B cell (primary cell): ENCODE measurements around the gene PLEKHH1. TPM values are rescaled to one million over a fixed set of nuclear protein-coding genes. Genes with fewer than 3 reads are reported as not detected.

Experiments used
- ATAC-seq: fragments of 200-7000 bp; cut with Tn5 transposase; one replicate; pipeline ENCODE4 v1.10.0; 2021; ENCODE audit warnings: low read depth, mild to moderate bottlenecking, moderate number of reproducible peaks, moderate library complexity
- CTCF ChIA-PET: fragments of 350-600 bp; sonication (Branson Sonifier 250); formaldehyde crosslinking; loops from one replicate; lab custom pipeline; 2021; ENCODE audit warnings: antibody characterized with exemption, inconsistent platforms; lab: Charles Lee
- POLR2A ChIA-PET: fragments of 350-600 bp; sonication (Branson Sonifier 250); formaldehyde crosslinking; loops from one replicate; lab custom pipeline; 2021; ENCODE audit warnings: antibody characterized with exemption; lab: Charles Lee
- DNase-seq: peaks from one replicate; pipeline ENCODE4 v3.0.0; 2013
- H2AFZ ChIP-seq: 2 replicates; pipeline ENCODE4 v1.6.1; 2012; ENCODE audit warnings: mild to moderate bottlenecking, low read depth, low read length; ENCODE audit not compliant: insufficient read depth, poor library complexity, severe bottlenecking
- H3K27ac ChIP-seq, 2 donors: 1 replicate in 1 of 2; 2 replicates in 1 of 2; pipeline ENCODE4 v1.5.1; 2012 to 2013; ENCODE audit warnings: low read length in 2 of 2, mild to moderate bottlenecking in 2 of 2, moderate library complexity in 1 of 2
- H3K27me3 ChIP-seq, 4 experiments: fragments of 200-600 bp in 1 of 4; sonication (generic) in 1 of 4; replicated peaks in 1 of 4; 1 replicate in 2 of 4; 2 replicates in 2 of 4; pipeline versions ENCODE4 v1.6.1 to v1.7.0; 2013 to 2016; ENCODE audit warnings: low read length in 3 of 4, mild to moderate bottlenecking in 2 of 4, mixed read lengths in 1 of 4, moderate library complexity in 1 of 4; ENCODE audit not compliant: insufficient read depth in 4 of 4, control insufficient read depth in 3 of 4; ENCODE audit errors: control extremely low read depth in 1 of 4
- H3K36me3 ChIP-seq, 2 experiments: replicated peaks in 1 of 2; 1 replicate in 1 of 2; 2 replicates in 1 of 2; pipeline versions ENCODE4 v1.6.1 to v1.7.1; 2013; ENCODE audit warnings: low read length in 1 of 2; ENCODE audit not compliant: insufficient read depth in 2 of 2, control insufficient read depth in 1 of 2; ENCODE audit errors: control extremely low read depth in 1 of 2, extremely low read depth in 1 of 2
- H3K4me1 ChIP-seq, 2 donors: fragments of 200-600 bp in 1 of 2; sonication (generic) in 1 of 2; 1 replicate in 1 of 2; 2 replicates in 1 of 2; pipeline versions ENCODE4 v1.5.1 to v1.6.1; 2013 to 2017; ENCODE audit warnings: low read length in 2 of 2; ENCODE audit not compliant: control insufficient read depth in 2 of 2, insufficient read depth in 2 of 2
- H3K4me2 ChIP-seq: replicated peaks from 2 replicates; pipeline ENCODE3; 2012; ENCODE audit warnings: mild to moderate bottlenecking, low read depth, low read length; ENCODE audit not compliant: poor library complexity, severe bottlenecking
- H3K4me3 ChIP-seq, 5 experiments: fragments of 200-600 bp in 1 of 5; sonication (generic) in 1 of 5; 1 replicate in 3 of 5; 2 replicates in 2 of 5; pipeline versions ENCODE4 v1.5.1 to v1.7.0; 2011 to 2016; ENCODE audit warnings: low read length in 4 of 5, mild to moderate bottlenecking in 4 of 5, low read depth in 2 of 5, control low read depth in 1 of 5, moderate library complexity in 1 of 5; ENCODE audit not compliant: insufficient read depth in 1 of 5; ENCODE audit errors: control extremely low read depth in 1 of 5, extremely low read depth in 1 of 5
- H3K79me2 ChIP-seq: fragments of 200-600 bp; sonication (generic); one replicate; pipeline ENCODE4 v1.6.0; 2016; ENCODE audit warnings: low read length; ENCODE audit not compliant: control insufficient read depth, insufficient read depth
- H3K9ac ChIP-seq: fragments of 200-600 bp; sonication (generic); 2 replicates; pipeline ENCODE4 v1.6.1; 2017; ENCODE audit warnings: mild to moderate bottlenecking, low read length, moderate library complexity
- H3K9me3 ChIP-seq, 3 donors: one replicate each; pipeline versions ENCODE4 v1.6.1 to v1.7.1; 2013; ENCODE audit warnings: low read length in 2 of 3; ENCODE audit not compliant: control insufficient read depth in 2 of 3, insufficient read depth in 1 of 3; ENCODE audit errors: control extremely low read depth in 1 of 3
- H4K20me1 ChIP-seq: 2 replicates; pipeline ENCODE4 v1.6.0; 2012; ENCODE audit warnings: mild to moderate bottlenecking, low read length; ENCODE audit not compliant: insufficient read depth, control insufficient read depth, poor library complexity, severe bottlenecking
- H3K27ac Mint-ChIP-seq: one replicate; pipeline ENCODE4 v1.8.0; 2021; ENCODE audit warnings: mixed read lengths
- H3K27me3 Mint-ChIP-seq: one replicate; pipeline ENCODE4 v1.8.0; 2021; ENCODE audit warnings: mixed read lengths
- H3K4me1 Mint-ChIP-seq: one replicate; pipeline ENCODE4 v1.8.0; 2021; ENCODE audit warnings: mixed read lengths
- H3K4me3 Mint-ChIP-seq: one replicate; pipeline ENCODE4 v1.8.0; 2021; ENCODE audit warnings: mixed read lengths
- H3K9me3 Mint-ChIP-seq: one replicate; pipeline ENCODE4 v1.8.0; 2022; ENCODE audit warnings: mixed read lengths; ENCODE audit not compliant: insufficient read depth
- EZH2 ChIP-seq: IDR thresholded peaks from 2 replicates; pipeline ENCODE4 v1.6.1; 2012; ENCODE audit warnings: borderline replicate concordance, low read depth, mild to moderate bottlenecking, moderate library complexity, low read length; ENCODE audit not compliant: insufficient read depth, poor library complexity, severe bottlenecking
- WGBS: methylation state at CpG from one replicate; pipeline ENCODE4 v1.1.5; 2013; ENCODE audit warnings: missing lambda C conversion rate; ENCODE audit not compliant: insufficient coverage; 5-methylcytosine and 5-hydroxymethylcytosine counted together
- intact Hi-C: fragments of 100-400 bp; cut with micrococcal nuclease; formaldehyde crosslinking; loops from one replicate; pipeline ENCODE4 v1.10.0; 2022
- polyA plus RNA-seq: library from polyadenylated mRNA; depleted of rRNA; stranded (reverse); fragments of >200 nt; gene quantifications from 2 replicates; pipeline ENCODE4 v1.2.3, GENCODE V29; 2012
- total RNA-seq, 2 donors: library from RNA; stranded (reverse); fragments of 120-200 nt in 1 of 2; gene quantifications; 1 replicate in 1 of 2; 2 replicates in 1 of 2; pipeline versions ENCODE4 v1.2.3 to v1.2.4, GENCODE V29; 2013 to 2022
- TF ChIP-seq, protein P1 (sequence below): fragments of 200-600 bp; IDR thresholded peaks from one replicate; pipeline ENCODE4 v1.8.0; 2022; ENCODE audit warnings: antibody characterized with exemption, mild to moderate bottlenecking

PLEKHH1 gene
- total and polyA plus RNA-seq, 2 donors (not counting 1 experiment from before 2014, with no cell fraction given), result 0.17 to 0.37 TPM

DNA sequence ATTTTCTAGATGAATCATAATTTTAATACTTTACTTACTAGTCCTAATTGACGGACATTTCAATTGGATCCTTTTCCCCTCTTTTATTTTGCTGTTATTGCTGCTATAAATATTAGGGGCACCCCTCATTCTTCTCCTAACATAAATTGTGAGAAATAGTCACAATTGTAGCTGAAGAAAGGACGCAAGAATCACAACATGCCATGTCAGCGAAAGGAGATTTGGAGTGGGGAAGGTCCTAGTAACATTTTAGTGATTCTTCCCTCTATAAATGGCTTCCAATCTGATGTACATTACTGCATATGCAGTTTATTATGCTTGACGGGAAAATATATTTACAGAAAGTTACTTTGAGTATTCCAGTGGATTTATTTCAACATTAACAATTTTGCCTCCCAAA is 7.7 kb upstream of the PLEKHH1 start:
- no CpG with 5 or more reads among the region's 4 CpGs for WGBS
- H3K27me3 Mint-ChIP-seq, result peaks cover 58% of the 10 kb centered on the region

GRCh38 chr14:67526181-67526580 is 6.9 kb upstream of the PLEKHH1 start:
- intact Hi-C loops, result loop anchor here (1.0 to 2.0 kb wide), 4 partner anchors 38 to 141 kb away; partner anchors contain the start of gene TMEM229B
- POLR2A ChIA-PET, result no interaction called here

More for the DNA sequence above, 7.7 kb upstream of the PLEKHH1 start:
- Mint-ChIP-seq H3K9me3 (no peaks in the 10 kb centered on the region), H3K4me1 (peaks cover 2% of the 10 kb centered on the region), H3K4me3 (no peak overlapping the region), H3K27ac (no peak overlapping the region)
- no peak overlapping the region for H3K9ac ChIP-seq
- no peak for ATAC-seq
- ChIA-PET POLR2A (no interaction called here), CTCF (interaction anchor here (1.1 to 4.3 kb wide), 10 partner anchors 9 to 179 kb away, joined by 3 to 65 read pairs (median 18); partner anchors contain the start of gene TMEM229B)
- peaks cover 0 to 34% (median 15%) of the 10 kb centered on the region in 4 experiments for H3K27me3 ChIP-seq
- intact Hi-C loops, result no loop called here
- H3K79me2 ChIP-seq, result no peaks in the 10 kb centered on the region
- no peaks in the 10 kb centered on the region for H3K36me3 ChIP-seq
- no peak overlapping the region for H2AFZ ChIP-seq
- no peak overlapping the region for H3K4me3 ChIP-seq
- TF ChIP-seq, protein P1, sequence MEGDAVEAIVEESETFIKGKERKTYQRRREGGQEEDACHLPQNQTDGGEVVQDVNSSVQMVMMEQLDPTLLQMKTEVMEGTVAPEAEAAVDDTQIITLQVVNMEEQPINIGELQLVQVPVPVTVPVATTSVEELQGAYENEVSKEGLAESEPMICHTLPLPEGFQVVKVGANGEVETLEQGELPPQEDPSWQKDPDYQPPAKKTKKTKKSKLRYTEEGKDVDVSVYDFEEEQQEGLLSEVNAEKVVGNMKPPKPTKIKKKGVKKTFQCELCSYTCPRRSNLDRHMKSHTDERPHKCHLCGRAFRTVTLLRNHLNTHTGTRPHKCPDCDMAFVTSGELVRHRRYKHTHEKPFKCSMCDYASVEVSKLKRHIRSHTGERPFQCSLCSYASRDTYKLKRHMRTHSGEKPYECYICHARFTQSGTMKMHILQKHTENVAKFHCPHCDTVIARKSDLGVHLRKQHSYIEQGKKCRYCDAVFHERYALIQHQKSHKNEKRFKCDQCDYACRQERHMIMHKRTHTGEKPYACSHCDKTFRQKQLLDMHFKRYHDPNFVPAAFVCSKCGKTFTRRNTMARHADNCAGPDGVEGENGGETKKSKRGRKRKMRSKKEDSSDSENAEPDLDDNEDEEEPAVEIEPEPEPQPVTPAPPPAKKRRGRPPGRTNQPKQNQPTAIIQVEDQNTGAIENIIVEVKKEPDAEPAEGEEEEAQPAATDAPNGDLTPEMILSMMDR, result no peak
- TF ChIP-seq EZH2, result no peak
- no peak overlapping the region for H3K4me2 ChIP-seq
- H3K4me1 ChIP-seq, result peaks cover 0 to 3% of the 10 kb centered on the region in 2 donors
- H3K27ac ChIP-seq, result no peak overlapping the region
- no peaks in the 10 kb centered on the region for H3K9me3 ChIP-seq
- DNase-seq, result no peak
- no peaks in the 10 kb centered on the region for H4K20me1 ChIP-seq

More at GRCh38 chr14:67526181-67526580, 6.9 kb upstream of the PLEKHH1 start:
- H3K4me1 Mint-ChIP-seq, result peaks cover 2% of the 10 kb centered on the region
- Histone ChIP-seq H3K36me3 (no peaks in the 10 kb centered on the region), H3K9me3 (no peaks in the 10 kb centered on the region), H3K27me3 (peaks cover 0 to 35% (median 15%) of the 10 kb centered on the region in 4 experiments), H4K20me1 (no peaks in the 10 kb centered on the region), H3K79me2 (no peaks in the 10 kb centered on the region), H3K9ac (no peak overlapping the region), H3K4me3 (no peak overlapping the region), H3K4me1 (peaks cover 0 to 3% of the 10 kb centered on the region in 2 donors), H3K4me2 (no peak overlapping the region), H3K27ac (no peak overlapping the region), H2AFZ (no peak overlapping the region)
- no peak overlapping the region for H3K27ac Mint-ChIP-seq
- CTCF ChIA-PET, result interaction anchor here (0.9 to 4.3 kb wide), 22 partner anchors 8 to 178 kb away, joined by 3 to 65 read pairs (median 6); partner anchors contain the start of gene TMEM229B
- ATAC-seq (no peak), DNase-seq (no peak)
- no peak overlapping the region for H3K4me3 Mint-ChIP-seq
- peaks cover 60% of the 10 kb centered on the region for H3K27me3 Mint-ChIP-seq
- TF ChIP-seq, protein P1, result no peak
- TF ChIP-seq EZH2, result no peak
- WGBS, result 83% methylated on average over 4 of the region's 6 CpGs
- no peaks in the 10 kb centered on the region for H3K9me3 Mint-ChIP-seq
